Small intestine (tissue), 7 donors: ENCODE data around the gene COL23A1. TPM values are rescaled to one million over a fixed set of nuclear protein-coding genes. Genes with fewer than 3 reads are reported as not detected.
A peak's percentile ranks its signal among the peaks of the same experiment; 100 is the strongest.

ENCODE experiments used
- DNase-seq, 2 donors: peaks; one replicate each; pipeline versions ENCODE4 v3.0.0 to v3.0.0-alpha.2; 2013
- FAIRE-seq: peaks from 2 replicates; lab custom pipeline; 2012; peaks lifted over from hg19 to GRCh38; lab: Jason Lieb, UNC
- H3K27ac ChIP-seq, 3 donors: one replicate each; pipeline ENCODE4 v1.5.1; 2013; ENCODE audit warnings: low read length in 2 of 3, mild to moderate bottlenecking in 2 of 3, control low read depth in 1 of 3, inconsistent platforms in 1 of 3, low read depth in 1 of 3, moderate library complexity in 1 of 3
- H3K27me3 ChIP-seq, 3 donors: one replicate each; pipeline ENCODE4 v1.6.1; 2013; ENCODE audit warnings: low read length in 3 of 3, inconsistent platforms in 1 of 3; ENCODE audit not compliant: control insufficient read depth in 3 of 3, insufficient read depth in 3 of 3
- H3K36me3 ChIP-seq, 3 donors: one replicate each; pipeline ENCODE4 v1.6.1; 2013; ENCODE audit warnings: low read length in 3 of 3, inconsistent platforms in 1 of 3, low read depth in 1 of 3, mild to moderate bottlenecking in 1 of 3, moderate library complexity in 1 of 3; ENCODE audit not compliant: control insufficient read depth in 3 of 3, insufficient read depth in 2 of 3
- H3K4me1 ChIP-seq, 3 donors: one replicate each; pipeline ENCODE4 v1.6.1; 2013; ENCODE audit warnings: low read length in 2 of 3, inconsistent platforms in 1 of 3, low read depth in 1 of 3, mild to moderate bottlenecking in 1 of 3, moderate library complexity in 1 of 3; ENCODE audit not compliant: control insufficient read depth in 3 of 3, insufficient read depth in 2 of 3
- H3K4me3 ChIP-seq, 3 donors: one replicate each; pipeline ENCODE4 v1.5.1; 2013; ENCODE audit warnings: low read length in 3 of 3, control low read depth in 1 of 3, inconsistent platforms in 1 of 3, low read depth in 1 of 3, mild to moderate bottlenecking in 1 of 3, moderate library complexity in 1 of 3
- H3K9me3 ChIP-seq, 2 donors: one replicate each; pipeline ENCODE4 v1.6.1; 2013; ENCODE audit warnings: low read depth in 1 of 2, low read length in 1 of 2; ENCODE audit not compliant: control insufficient read depth in 2 of 2, insufficient read depth in 1 of 2
- WGBS, 3 donors: extraction: QIAGEN DNeasy Blood & Tissue Kit; methylation state at CpG; one replicate each; pipeline ENCODE4 v1.1.7; 2013; 5-methylcytosine and 5-hydroxymethylcytosine counted together
- polyA plus RNA-seq, 4 donors: library from polyadenylated mRNA; stranded (reverse) in 3 of 4; unstranded in 1 of 4; fragments of 200-250 nt in 3 of 4; fragments of 120-200 nt in 1 of 4; gene quantifications; one replicate each; pipeline versions ENCODE4 v1.2.1 to v1.2.3, GENCODE V29; 2013
- donor health status: healthy with polysubstance abuse.
- donor health status: control.
- donor health status: control.
- donor health status: Bipolar disorder and iron deficiency.
- donor health status: healthy.

Gene COL23A1
- polyA plus RNA-seq, 4 donors: 1.4 to 3.2 (median 1.6) TPM; not detected in 1

DNA sequence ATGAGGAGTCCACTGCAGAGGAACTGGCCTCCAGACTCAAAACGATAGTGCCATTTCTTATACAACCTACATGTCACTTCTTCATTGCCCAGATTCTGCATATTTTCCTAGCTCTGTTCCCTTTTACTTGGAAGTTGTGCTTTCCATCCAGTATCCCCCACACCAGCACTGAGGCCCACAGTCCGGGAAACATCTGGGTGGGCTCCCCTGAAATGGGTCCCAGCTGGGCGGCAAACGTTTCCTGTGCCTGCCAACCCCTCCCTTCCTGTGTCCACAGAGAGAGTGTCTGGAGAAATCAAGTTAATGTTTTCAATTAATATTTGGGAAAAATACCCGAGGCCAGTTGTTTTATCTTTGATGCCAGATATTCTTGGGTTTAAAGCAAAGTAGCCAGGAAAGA, 111.8 kb downstream of the COL23A1 start:
- 50 to 61% (median 57%) methylated on average over 5 of the region's 5 CpGs for WGBS, 3 donors
- peak overlapping the region in 1 of 3 donors; percentile 4 for H3K27ac ChIP-seq
- H3K9me3 ChIP-seq: peaks cover 0 to 15% of the 10 kb centered on the region in 2 donors
- no peak overlapping the region for H3K4me3 ChIP-seq
- H3K36me3 ChIP-seq: no peaks in the 10 kb centered on the region
- DNase-seq: no peak
- H3K27me3 ChIP-seq: no peaks in the 10 kb centered on the region
- H3K4me1 ChIP-seq: peaks cover 0 to 2% (median 0%) of the 10 kb centered on the region in 3 donors
- FAIRE-seq: no peak

DNA sequence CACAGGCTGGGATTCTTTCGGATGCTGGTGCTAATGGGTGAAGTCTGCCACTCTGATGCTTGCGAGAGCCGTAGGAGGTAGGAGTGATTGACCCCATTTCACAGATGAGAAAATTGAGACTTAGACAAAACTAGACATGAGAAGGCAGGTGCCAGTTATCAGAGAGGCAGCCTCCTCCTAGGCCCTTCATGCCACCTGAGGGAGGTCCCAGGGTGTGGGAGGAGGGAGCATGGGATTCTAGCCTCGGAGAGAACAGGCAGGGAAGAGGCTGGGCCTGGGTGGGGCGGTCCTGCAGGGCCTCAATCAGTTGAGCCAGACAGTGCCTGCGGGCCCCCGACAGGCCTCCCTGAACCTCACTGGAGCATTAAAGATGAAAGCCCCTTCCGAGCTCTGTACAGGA, 112.4 kb downstream of the COL23A1 start:
- H3K4me3 ChIP-seq: no peak overlapping the region
- no peaks in the 10 kb centered on the region for H3K27me3 ChIP-seq
- no peak for FAIRE-seq
- peaks cover 0 to 15% of the 10 kb centered on the region in 2 donors for H3K9me3 ChIP-seq
- H3K27ac ChIP-seq: peak overlapping the region in 1 of 3 donors; percentile 4
- H3K36me3 ChIP-seq: no peaks in the 10 kb centered on the region
- 71 to 86% (median 75%) methylated on average over 8 of the region's 8 CpGs for WGBS, 3 donors
- H3K4me1 ChIP-seq: peaks cover 0 to 2% (median 0%) of the 10 kb centered on the region in 3 donors
- no peak for DNase-seq

DNA sequence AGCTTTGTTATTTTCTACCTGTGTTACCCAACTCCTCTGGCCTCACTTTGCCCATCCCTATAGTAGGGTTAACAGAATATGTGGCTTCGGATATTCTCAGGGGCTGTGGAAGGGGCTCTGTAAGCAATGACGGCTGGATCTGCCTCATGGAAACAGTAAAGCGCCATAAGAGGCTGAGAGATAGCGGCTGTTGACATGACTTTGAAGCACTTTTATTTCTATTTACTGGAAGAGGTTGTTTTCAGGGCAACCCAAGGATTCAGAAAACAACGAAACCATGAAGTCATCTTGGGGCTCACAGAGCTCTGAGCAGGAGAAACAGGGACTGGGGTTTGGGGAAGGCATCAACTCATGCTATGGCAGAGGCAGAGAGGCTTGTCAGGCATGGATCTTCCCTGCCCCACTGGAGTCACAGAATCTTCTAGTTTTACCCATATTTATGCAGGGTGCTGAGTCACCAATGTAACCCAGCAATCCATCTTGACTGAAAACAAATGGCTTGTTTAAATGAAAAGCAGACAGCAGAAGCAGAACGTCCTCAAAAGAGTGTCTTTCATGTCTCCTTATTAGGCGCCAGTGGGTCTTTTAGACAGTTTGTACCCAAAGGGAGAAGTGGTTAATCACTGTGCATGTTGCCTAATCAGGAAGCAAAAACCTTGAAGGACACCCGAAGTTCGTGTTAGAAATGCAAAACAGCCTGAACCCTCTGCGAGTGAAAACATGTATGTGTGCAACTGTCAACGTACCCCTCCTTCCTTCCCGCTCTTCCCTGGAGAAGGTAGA, 113.0 kb downstream of the COL23A1 start:
- Histone ChIP-seq H3K9me3 (peaks cover 0 to 15% of the 10 kb centered on the region in 2 donors), H3K4me3 (no peak overlapping the region), H3K4me1 (peaks cover 0 to 2% (median 0%) of the 10 kb centered on the region in 3 donors), H3K36me3 (no peaks in the 10 kb centered on the region), H3K27ac (peak overlapping the region in 1 of 3 donors; percentile 69), H3K27me3 (no peaks in the 10 kb centered on the region)
- WGBS, 3 donors: 64 to 76% (median 66%) methylated on average over 12 of the region's 12 CpGs
- DNase-seq: peak in 1 of 2 donors; percentile 17
- FAIRE-seq: no peak

DNA sequence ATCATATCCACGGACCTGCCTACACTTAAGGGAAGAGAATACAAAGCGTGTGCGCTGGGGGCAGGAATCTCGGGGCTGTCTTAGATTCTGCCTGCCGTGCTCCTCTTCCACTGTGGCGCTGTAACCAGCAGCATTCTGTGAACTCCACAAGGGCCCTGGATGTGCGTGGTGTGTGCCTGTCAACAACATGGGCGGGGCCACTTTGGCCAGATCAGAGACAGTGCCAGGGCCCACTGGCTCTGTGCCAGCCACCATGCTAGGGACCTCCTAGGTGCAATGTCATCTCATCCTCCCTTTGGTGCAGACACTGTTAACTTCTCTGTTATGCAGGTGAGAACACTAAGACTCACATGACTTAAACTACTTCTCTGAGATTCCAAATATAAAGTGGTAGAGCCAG, 113.7 kb downstream of the COL23A1 start:
- H3K9me3 ChIP-seq: peaks cover 0 to 15% of the 10 kb centered on the region in 2 donors
- peaks cover 0 to 2% (median 0%) of the 10 kb centered on the region in 3 donors for H3K4me1 ChIP-seq
- no peaks in the 10 kb centered on the region for H3K27me3 ChIP-seq
- H3K27ac ChIP-seq: peak overlapping the region in 1 of 3 donors; percentile 6
- WGBS, 3 donors: 82 to 91% (median 86%) methylated on average over 8 of the region's 8 CpGs
- no peaks in the 10 kb centered on the region for H3K36me3 ChIP-seq
- DNase-seq (no peak), FAIRE-seq (no peak)
- no peak overlapping the region for H3K4me3 ChIP-seq

DNA sequence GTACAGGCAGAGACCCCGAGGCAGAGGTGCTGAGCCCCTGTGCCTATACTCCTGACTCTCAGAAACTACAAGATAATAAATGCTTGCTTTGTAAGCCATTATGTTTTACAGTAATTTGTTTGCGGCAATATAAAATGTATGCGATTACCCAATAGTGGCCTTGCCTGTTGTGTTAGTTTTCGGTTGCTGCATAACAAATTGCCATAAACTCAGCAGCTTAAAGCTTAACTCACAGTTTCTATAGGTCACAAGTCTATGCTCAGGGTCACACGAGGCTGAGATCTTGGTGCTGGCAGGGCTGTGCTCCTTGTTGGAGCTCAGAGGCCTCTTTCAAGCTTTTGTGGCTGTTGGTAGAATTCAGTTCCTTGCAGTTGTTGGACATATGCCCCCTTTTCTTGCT, 114.8 kb downstream of the COL23A1 start:
- no peak for DNase-seq
- 83 to 90% (median 86%) methylated on average over 5 of the region's 5 CpGs for WGBS, 3 donors
- no peak overlapping the region for H3K27ac ChIP-seq
- H3K4me1 ChIP-seq: peaks cover 0 to 2% (median 0%) of the 10 kb centered on the region in 3 donors
- no peak overlapping the region for H3K4me3 ChIP-seq
- peaks cover 0 to 15% of the 10 kb centered on the region in 2 donors for H3K9me3 ChIP-seq
- FAIRE-seq: no peak
- H3K27me3 ChIP-seq: no peaks in the 10 kb centered on the region
- no peaks in the 10 kb centered on the region for H3K36me3 ChIP-seq

DNA sequence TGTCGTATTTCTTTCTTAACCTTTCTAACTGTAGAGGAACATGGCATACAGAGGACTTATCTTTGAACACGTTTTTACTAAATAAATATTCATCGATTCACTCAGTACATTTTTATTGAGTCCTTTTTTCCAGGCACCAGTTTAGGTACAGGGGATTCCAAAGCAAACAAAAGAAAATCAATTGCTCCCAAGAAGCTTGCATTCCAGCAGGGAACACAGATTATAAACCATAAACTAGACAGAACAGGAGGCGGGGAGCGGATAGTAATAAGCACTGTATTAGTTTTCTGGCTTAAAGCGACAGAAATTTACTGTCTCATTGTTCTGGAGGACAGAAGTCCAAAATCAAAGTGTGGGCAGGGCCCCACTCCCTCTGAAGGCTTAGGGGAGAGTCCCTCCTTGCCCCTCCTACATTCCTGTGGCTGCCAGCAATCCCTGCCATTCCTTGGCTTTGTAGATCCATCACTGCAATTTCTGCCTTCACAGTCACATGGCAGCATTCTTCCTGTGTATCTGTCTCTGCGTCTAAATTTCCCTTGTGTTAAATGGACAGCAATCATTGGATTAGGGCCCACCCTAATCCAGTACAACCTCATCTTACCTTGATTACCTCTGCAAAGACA, 115.5 kb downstream of the COL23A1 start:
- peaks cover 0 to 15% of the 10 kb centered on the region in 2 donors for H3K9me3 ChIP-seq
- no peak overlapping the region for H3K27ac ChIP-seq
- H3K4me3 ChIP-seq: no peak overlapping the region
- no peaks in the 10 kb centered on the region for H3K36me3 ChIP-seq
- H3K4me1 ChIP-seq: peaks cover 0 to 2% (median 0%) of the 10 kb centered on the region in 3 donors
- DNase-seq: no peak
- 33 to 58% (median 48%) methylated on average over 7 of the region's 7 CpGs for WGBS, 3 donors
- FAIRE-seq: no peak
- H3K27me3 ChIP-seq: no peaks in the 10 kb centered on the region

DNA sequence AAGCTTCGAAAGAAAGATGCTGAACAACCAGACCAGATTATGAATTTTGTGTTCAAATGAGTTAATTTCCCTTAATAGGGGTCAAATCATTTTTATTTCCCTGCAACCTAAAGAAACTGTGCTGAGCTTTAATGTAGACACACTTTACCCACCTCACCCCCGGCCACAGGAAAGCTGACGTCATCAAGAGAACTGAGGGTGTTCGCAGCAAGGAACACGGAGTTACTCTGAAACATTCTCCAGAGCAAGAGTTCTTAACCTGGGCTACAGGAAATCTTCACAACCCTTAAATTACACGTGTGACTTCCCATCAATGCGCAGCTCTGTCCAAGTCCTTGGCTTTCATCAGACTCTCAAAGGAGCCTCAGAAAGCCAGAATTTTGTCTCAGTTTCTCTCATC, 116.3 kb downstream of the COL23A1 start:
- Histone ChIP-seq H3K9me3 (peaks cover 0 to 15% of the 10 kb centered on the region in 2 donors), H3K4me3 (no peak overlapping the region), H3K27me3 (no peaks in the 10 kb centered on the region), H3K4me1 (peaks cover 0 to 2% (median 0%) of the 10 kb centered on the region in 3 donors), H3K27ac (no peak overlapping the region), H3K36me3 (no peaks in the 10 kb centered on the region)
- no peak for DNase-seq
- FAIRE-seq: no peak
- 57 to 63% (median 57%) methylated on average over 7 of the region's 7 CpGs for WGBS, 3 donors

DNA sequence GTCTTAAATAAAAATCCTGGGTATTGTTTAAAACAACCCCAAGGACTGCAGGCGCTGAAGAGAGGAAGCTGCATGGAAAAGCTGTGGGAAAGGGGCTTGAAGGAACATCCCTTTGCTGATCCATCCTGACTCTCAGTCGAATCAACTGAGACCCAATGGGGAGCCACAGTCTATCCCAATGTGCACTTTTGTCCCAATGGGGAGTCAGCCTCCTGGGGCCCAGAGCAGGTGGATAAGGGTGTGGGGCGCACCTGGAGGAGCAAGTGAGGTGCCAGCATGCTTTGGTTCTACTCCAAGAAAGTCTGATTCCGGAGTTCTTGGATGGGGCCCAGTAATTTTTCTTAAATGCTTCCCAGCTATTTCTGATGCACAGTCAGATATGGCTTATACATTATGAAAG, 118.1 kb downstream of the COL23A1 start:
- H3K4me3 ChIP-seq: no peak overlapping the region
- DNase-seq (no peak), FAIRE-seq (no peak)
- H3K9me3 ChIP-seq: peaks cover 0 to 15% of the 10 kb centered on the region in 2 donors
- no peak overlapping the region for H3K27ac ChIP-seq
- H3K4me1 ChIP-seq: peaks cover 0 to 3% (median 0%) of the 10 kb centered on the region in 3 donors
- no peaks in the 10 kb centered on the region for H3K27me3 ChIP-seq
- no peaks in the 10 kb centered on the region for H3K36me3 ChIP-seq
- 48 to 77% (median 55%) methylated on average over 4 of the region's 4 CpGs for WGBS, 3 donors
